Measurements from ENCODE around the gene MYEOV. TPM values are rescaled to one million over a fixed set of nuclear protein-coding genes. Genes with fewer than 3 reads are reported as not detected.

The MYEOV gene
- total and polyA plus RNA-seq, 2 donors (not counting 1 experiment from before 2014, with no cell fraction given), result 0.72 TPM; not detected in 1

DNA sequence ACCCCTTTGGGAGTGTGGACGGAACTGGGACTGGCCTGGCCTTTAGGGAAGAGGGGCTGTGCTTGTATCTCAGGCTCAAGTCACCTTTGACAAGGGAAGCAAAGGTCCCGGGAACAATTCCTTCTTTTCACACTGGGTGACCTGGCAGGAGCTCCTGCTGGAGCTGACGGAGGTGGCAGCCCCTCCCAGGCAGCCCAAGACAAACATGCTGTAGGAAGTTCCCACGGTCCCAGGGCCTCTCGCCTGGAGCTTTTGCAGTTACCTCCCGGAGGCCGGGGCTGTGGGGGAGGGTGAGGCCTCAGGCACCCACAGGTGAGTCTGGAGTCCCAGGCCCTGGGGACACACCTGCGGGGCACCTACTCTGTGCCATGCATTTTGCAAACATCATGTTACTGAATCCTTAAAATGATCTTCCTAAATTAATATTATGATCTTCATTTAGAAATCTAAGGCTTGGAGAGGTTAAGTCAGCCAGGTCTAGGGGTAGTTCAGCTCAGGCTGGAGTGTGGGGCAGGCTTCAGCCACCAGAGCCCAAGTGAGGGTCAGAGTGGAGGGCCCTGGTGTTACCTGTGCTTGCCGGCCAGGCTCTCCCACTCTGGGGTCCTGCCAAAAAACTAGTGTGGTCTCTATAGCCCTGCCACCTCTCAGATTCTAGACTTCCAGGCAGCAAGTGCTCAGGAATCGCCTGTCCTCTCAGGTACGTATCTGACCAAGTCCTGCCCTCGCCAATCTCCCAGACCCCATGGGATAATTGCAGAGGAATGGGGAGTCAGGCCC lies 15.7 kb upstream of the MYEOV start:
- 99% methylated on average over 10 of the region's 12 CpGs for WGBS (ENCODE audit: insufficient coverage)
- H3K36me3 ChIP-seq (replicated peaks in 1 of 2; ENCODE audit: control extremely low read depth in 1 of 2, control insufficient read depth in 1 of 2, extremely low read depth in 1 of 2, insufficient read depth in 2 of 2, low read length in 1 of 2), result no peaks in the 10 kb centered on the region
- H2AFZ ChIP-seq (ENCODE audit: insufficient read depth, low read depth, low read length, poor library complexity, severe bottlenecking), result no peak overlapping the region
- H3K4me1 ChIP-seq (ENCODE audit: control insufficient read depth in 2 of 2, insufficient read depth in 2 of 2, low read length in 2 of 2), result peaks cover 0 to 6% of the 10 kb centered on the region in 2 donors
- no peak for TF ChIP-seq EZH2 (IDR thresholded peaks at IDR 0.05; ENCODE audit: borderline replicate concordance, insufficient read depth, low read depth, low read length, poor library complexity, severe bottlenecking)
- TF ChIP-seq, protein P1, sequence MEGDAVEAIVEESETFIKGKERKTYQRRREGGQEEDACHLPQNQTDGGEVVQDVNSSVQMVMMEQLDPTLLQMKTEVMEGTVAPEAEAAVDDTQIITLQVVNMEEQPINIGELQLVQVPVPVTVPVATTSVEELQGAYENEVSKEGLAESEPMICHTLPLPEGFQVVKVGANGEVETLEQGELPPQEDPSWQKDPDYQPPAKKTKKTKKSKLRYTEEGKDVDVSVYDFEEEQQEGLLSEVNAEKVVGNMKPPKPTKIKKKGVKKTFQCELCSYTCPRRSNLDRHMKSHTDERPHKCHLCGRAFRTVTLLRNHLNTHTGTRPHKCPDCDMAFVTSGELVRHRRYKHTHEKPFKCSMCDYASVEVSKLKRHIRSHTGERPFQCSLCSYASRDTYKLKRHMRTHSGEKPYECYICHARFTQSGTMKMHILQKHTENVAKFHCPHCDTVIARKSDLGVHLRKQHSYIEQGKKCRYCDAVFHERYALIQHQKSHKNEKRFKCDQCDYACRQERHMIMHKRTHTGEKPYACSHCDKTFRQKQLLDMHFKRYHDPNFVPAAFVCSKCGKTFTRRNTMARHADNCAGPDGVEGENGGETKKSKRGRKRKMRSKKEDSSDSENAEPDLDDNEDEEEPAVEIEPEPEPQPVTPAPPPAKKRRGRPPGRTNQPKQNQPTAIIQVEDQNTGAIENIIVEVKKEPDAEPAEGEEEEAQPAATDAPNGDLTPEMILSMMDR (IDR thresholded peaks at IDR 0.05), result no peak
- H3K9me3 ChIP-seq (ENCODE audit: control extremely low read depth in 1 of 3, control insufficient read depth in 2 of 3, insufficient read depth in 1 of 3, low read length in 2 of 3), result peaks cover 0 to 7% (median 0%) of the 10 kb centered on the region in 3 donors
- ChIA-PET POLR2A (no interaction called here), CTCF (no interaction called here)
- H3K79me2 ChIP-seq (ENCODE audit: control insufficient read depth, insufficient read depth, low read length), result no peaks in the 10 kb centered on the region
- H3K4me2 ChIP-seq (replicated peaks; ENCODE audit: low read depth, low read length, poor library complexity, severe bottlenecking), result no peak overlapping the region
- no peak overlapping the region for H3K27ac Mint-ChIP-seq
- no peak overlapping the region for H3K9ac ChIP-seq (ENCODE audit: low read length)
- H3K4me1 Mint-ChIP-seq, result peaks cover 4% of the 10 kb centered on the region
- no peaks in the 10 kb centered on the region for H3K27me3 Mint-ChIP-seq
- no peak overlapping the region for H3K27ac ChIP-seq (ENCODE audit: low read length in 2 of 2)
- no peak overlapping the region for H3K4me3 Mint-ChIP-seq
- ATAC-seq (ENCODE audit: low read depth) (no peak), DNase-seq (no peak)
- H3K4me3 ChIP-seq (ENCODE audit: control extremely low read depth in 1 of 5, extremely low read depth in 1 of 5, insufficient read depth in 1 of 5, low read depth in 2 of 5, low read length in 4 of 5), result no peak overlapping the region
- H3K9me3 Mint-ChIP-seq (ENCODE audit: insufficient read depth), result no peaks in the 10 kb centered on the region
- peaks cover 0 to 3% (median under 1%) of the 10 kb centered on the region in 4 experiments for H3K27me3 ChIP-seq (replicated peaks in 1 of 4; ENCODE audit: control extremely low read depth in 1 of 4, control insufficient read depth in 3 of 4, insufficient read depth in 4 of 4, low read length in 3 of 4)
- intact Hi-C loops (cut with micrococcal nuclease), result no loop called here
- H4K20me1 ChIP-seq (ENCODE audit: control insufficient read depth, insufficient read depth, low read length, poor library complexity, severe bottlenecking), result no peaks in the 10 kb centered on the region

DNA sequence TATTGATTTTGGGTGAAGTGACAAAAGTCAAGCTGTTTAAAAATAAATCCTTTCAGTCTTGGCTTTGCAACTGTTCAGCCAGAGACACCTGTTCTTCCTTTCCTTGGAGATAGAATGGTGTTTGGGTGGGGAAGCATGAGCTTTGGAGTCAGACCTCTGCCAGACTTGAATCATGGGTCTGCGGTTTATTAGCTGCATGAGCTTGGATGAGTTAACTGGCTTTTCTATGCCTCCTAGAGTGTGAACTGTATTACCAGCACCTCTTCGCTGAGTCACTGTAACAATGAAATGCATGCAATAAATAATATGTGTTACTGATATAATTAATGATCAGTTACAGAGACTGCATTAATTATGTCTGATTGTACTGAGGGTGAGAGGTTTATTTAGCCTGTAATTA lies 13.5 kb upstream of the MYEOV start:
- TF ChIP-seq, protein P1 (IDR thresholded peaks at IDR 0.05), result no peak
- TF ChIP-seq EZH2 (IDR thresholded peaks at IDR 0.05; ENCODE audit: borderline replicate concordance, insufficient read depth, low read depth, low read length, poor library complexity, severe bottlenecking), result no peak
- Mint-ChIP-seq H3K4me1 (peaks cover 4% of the 10 kb centered on the region), H3K27me3 (peaks cover 3% of the 10 kb centered on the region), H3K4me3 (no peak overlapping the region), H3K9me3 (ENCODE audit: insufficient read depth) (no peaks in the 10 kb centered on the region), H3K27ac (no peak overlapping the region)
- intact Hi-C loops (cut with micrococcal nuclease), result no loop called here
- ATAC-seq (ENCODE audit: low read depth) (no peak), DNase-seq (no peak)
- H3K36me3 ChIP-seq (replicated peaks in 1 of 2; ENCODE audit: control extremely low read depth in 1 of 2, control insufficient read depth in 1 of 2, extremely low read depth in 1 of 2, insufficient read depth in 2 of 2, low read length in 1 of 2), result no peaks in the 10 kb centered on the region
- H3K4me3 ChIP-seq (ENCODE audit: control extremely low read depth in 1 of 5, extremely low read depth in 1 of 5, insufficient read depth in 1 of 5, low read depth in 2 of 5, low read length in 4 of 5), result no peak overlapping the region
- CTCF ChIA-PET, result interaction anchor here (1.7 kb wide), 1 partner anchor 12 kb away, joined by 7 read pairs; no protein-coding TSS in a partner anchor
- no peaks in the 10 kb centered on the region for H3K79me2 ChIP-seq (ENCODE audit: control insufficient read depth, insufficient read depth, low read length)
- peaks cover 0 to 7% (median 2%) of the 10 kb centered on the region in 4 experiments for H3K27me3 ChIP-seq (replicated peaks in 1 of 4; ENCODE audit: control extremely low read depth in 1 of 4, control insufficient read depth in 3 of 4, insufficient read depth in 4 of 4, low read length in 3 of 4)
- peaks cover 0 to 7% (median 0%) of the 10 kb centered on the region in 3 donors for H3K9me3 ChIP-seq (ENCODE audit: control extremely low read depth in 1 of 3, control insufficient read depth in 2 of 3, insufficient read depth in 1 of 3, low read length in 2 of 3)
- peaks cover 0 to 6% of the 10 kb centered on the region in 2 donors for H3K4me1 ChIP-seq (ENCODE audit: control insufficient read depth in 2 of 2, insufficient read depth in 2 of 2, low read length in 2 of 2)
- H3K27ac ChIP-seq (ENCODE audit: low read length in 2 of 2), result no peak overlapping the region
- no peak overlapping the region for H2AFZ ChIP-seq (ENCODE audit: insufficient read depth, low read depth, low read length, poor library complexity, severe bottlenecking)
- WGBS (ENCODE audit: insufficient coverage), result no CpG with 5 or more reads among the region's 2 CpGs
- no peak overlapping the region for H3K4me2 ChIP-seq (replicated peaks; ENCODE audit: low read depth, low read length, poor library complexity, severe bottlenecking)
- no peaks in the 10 kb centered on the region for H4K20me1 ChIP-seq (ENCODE audit: control insufficient read depth, insufficient read depth, low read length, poor library complexity, severe bottlenecking)
- POLR2A ChIA-PET, result no interaction called here
- no peak overlapping the region for H3K9ac ChIP-seq (ENCODE audit: low read length)
